HCT116 (cell line): ENCODE data around the gene OR52L1. TPM values are rescaled to one million over a fixed set of nuclear protein-coding genes. Genes with fewer than 3 reads are reported as not detected.

Experiments used
- ATAC-seq: fragments of 200-7000 bp; cut with Tn5 transposase; 2 replicates; pipeline ENCODE4 v1.9.1; 2020; ENCODE audit warnings: mild to moderate bottlenecking, moderate library complexity
- BruUV-seq: library from RNA; stranded (reverse); fragments of 400-500 nt; replicated peaks from 2 replicates; lab custom pipeline; 2021; lab: Mats Ljungman, UMichigan
- CTCF ChIA-PET: fragments of 300-600 bp; sonication (Branson Sonifier 250); formaldehyde crosslinking; loops from one replicate; lab custom pipeline; 2021; ENCODE audit warnings: antibody characterized with exemption; lab: Charles Lee
- POLR2A ChIA-PET: fragments of 300-600, 350-600 bp; sonication (Branson Sonifier 250); formaldehyde crosslinking; loops from one replicate; lab custom pipeline; 2021; ENCODE audit warnings: antibody characterized with exemption; lab: Charles Lee
- RAD21 ChIA-PET, 2 experiments: fragments of 300-600 bp; sonication (Branson Sonifier 250); formaldehyde crosslinking; loops; one replicate each; lab custom pipeline; 2023; ENCODE audit warnings: low total read pairs in 2 of 2; ENCODE audit not compliant: uncharacterized antibody in 2 of 2, unreplicated experiment in 2 of 2, low non-redundant PET in 1 of 2; lab: Charles Lee
- DNase-seq: peaks from one replicate; pipeline ENCODE4 v3.0.0-alpha.2; 2010; ENCODE audit warnings: low read depth, low spot score
- H2AFZ ChIP-seq: fragments of 200-600 bp; shearing (Covaris generic), sonication (generic); 2 replicates; pipeline ENCODE4 v1.6.1; 2017; ENCODE audit warnings: low read depth, mixed run types, mixed read lengths, antibody characterized with exemption, low read length; ENCODE audit not compliant: poor library complexity, severe bottlenecking
- H3K27ac ChIP-seq: 2 replicates; pipeline ENCODE4 v1.5.1; 2012; ENCODE audit warnings: low read depth, low read length
- H3K27me3 ChIP-seq: fragments of 200-600 bp; sonication (generic); 2 replicates; pipeline ENCODE4 v1.6.1; 2016; ENCODE audit warnings: mixed run types, low read length, mixed read lengths; ENCODE audit not compliant: insufficient read depth
- H3K36me3 ChIP-seq, 2 experiments: fragments of 200-500 bp in 1 of 2; fragments of 200-600 bp in 1 of 2; sonication (Bioruptor generic) in 1 of 2; sonication (generic) in 1 of 2; 2 replicates each; pipeline versions ENCODE4 v1.5.1 to v1.6.1; 2014 to 2016; ENCODE audit warnings: low read length in 2 of 2, inconsistent platforms in 1 of 2, mixed read lengths in 1 of 2, mixed run types in 1 of 2; ENCODE audit not compliant: insufficient read depth in 2 of 2, control insufficient read depth in 1 of 2
- H3K4me1 ChIP-seq, 2 experiments: fragments of 200-600 bp in 1 of 2; sonication (generic) in 1 of 2; 2 replicates each; pipeline versions ENCODE4 v1.5.1 to v1.6.1; 2012 to 2017; ENCODE audit warnings: low read length in 2 of 2, inconsistent platforms in 1 of 2, mild to moderate bottlenecking in 1 of 2, mixed read lengths in 1 of 2, mixed run types in 1 of 2, moderate library complexity in 1 of 2; ENCODE audit not compliant: insufficient read depth in 2 of 2, control insufficient read depth in 1 of 2
- H3K4me2 ChIP-seq: fragments of 200-600 bp; sonication (generic); 2 replicates; pipeline ENCODE4 v1.6.1; 2017; ENCODE audit warnings: mixed run types, low read length, mixed read lengths
- H3K4me3 ChIP-seq, 2 experiments: fragments of 200-600 bp in 1 of 2; sonication (generic) in 1 of 2; replicated peaks in 1 of 2; 2 replicates each; pipeline ENCODE4 v1.5.1; 2011 to 2016; ENCODE audit warnings: low read length in 2 of 2, control low read depth in 1 of 2, low read depth in 1 of 2, mild to moderate bottlenecking in 1 of 2, mixed read lengths in 1 of 2, mixed run types in 1 of 2
- H3K79me2 ChIP-seq: fragments of 200-600 bp; sonication (generic); 2 replicates; pipeline ENCODE4 v1.6.1; 2017; ENCODE audit warnings: mild to moderate bottlenecking, mixed run types, low read length, moderate library complexity, mixed read lengths; ENCODE audit not compliant: insufficient read depth
- H3K9ac ChIP-seq: fragments of 200-600 bp; sonication (generic); 2 replicates; pipeline ENCODE4 v1.6.1; 2016; ENCODE audit warnings: low read length, mixed read lengths
- H3K9me2 ChIP-seq: fragments of 200-600 bp; sonication (generic), shearing (Covaris generic); 2 replicates; pipeline ENCODE4 v1.6.1; 2017; ENCODE audit warnings: mixed run types, mild to moderate bottlenecking, moderate library complexity; ENCODE audit not compliant: insufficient read depth
- H3K9me3 ChIP-seq, 2 experiments: fragments of 200-500 bp in 1 of 2; fragments of 200-600 bp in 1 of 2; sonication (Bioruptor generic) in 1 of 2; sonication (generic) in 1 of 2; 2 replicates each; pipeline ENCODE4 v1.6.1; 2014 to 2017; ENCODE audit warnings: low read length in 2 of 2, mixed read lengths in 2 of 2, inconsistent platforms in 1 of 2, low read depth in 1 of 2, mild to moderate bottlenecking in 1 of 2, mixed run types in 1 of 2, moderate library complexity in 1 of 2; ENCODE audit not compliant: control insufficient read depth in 1 of 2, insufficient read depth in 1 of 2
- H4K20me1 ChIP-seq: fragments of 200-600 bp; sonication (generic), shearing (Covaris generic); 2 replicates; pipeline ENCODE4 v1.6.1; 2017; ENCODE audit warnings: mixed run types, mild to moderate bottlenecking, moderate library complexity; ENCODE audit not compliant: insufficient read depth
- EGR1 ChIP-seq: IDR thresholded peaks from 2 replicates; pipeline ENCODE4 v1.6.1; 2012; ENCODE audit warnings: low read depth
- ELF1 ChIP-seq: IDR thresholded peaks from 2 replicates; pipeline ENCODE4 v1.6.1; 2012; ENCODE audit warnings: low read depth, borderline replicate concordance
- EZH2 ChIP-seq: fragments of 200-600 bp; sonication (generic); IDR thresholded peaks from 2 replicates; pipeline ENCODE4 v1.6.1; 2017; ENCODE audit warnings: antibody characterized with exemption, mixed run types
- JUND ChIP-seq: IDR thresholded peaks from 2 replicates; pipeline ENCODE4 v1.6.1; 2012
- RAD21 ChIP-seq: IDR thresholded peaks from 2 replicates; pipeline ENCODE4 v1.6.1; 2012; ENCODE audit warnings: low read depth, mild to moderate bottlenecking
- SIN3A ChIP-seq: IDR thresholded peaks from 2 replicates; pipeline ENCODE4 v1.6.1; 2012; ENCODE audit warnings: low read depth
- SP1 ChIP-seq: IDR thresholded peaks from 2 replicates; pipeline ENCODE4 v1.6.1; 2012; ENCODE audit warnings: low read depth
- SRF ChIP-seq: IDR thresholded peaks from 2 replicates; pipeline ENCODE4 v1.6.1; 2012; ENCODE audit warnings: low read depth
- TCF7L2 ChIP-seq: IDR thresholded peaks from 2 replicates; pipeline ENCODE4 v1.7.0; 2011; ENCODE audit warnings: borderline replicate concordance, inconsistent platforms; ENCODE audit not compliant: insufficient read depth, insufficient read length; ENCODE audit errors: extremely low read depth
- YY1 ChIP-seq: IDR thresholded peaks from 2 replicates; pipeline ENCODE4 v1.6.1; 2011; ENCODE audit warnings: low read length, low read depth, moderate library complexity, mild to moderate bottlenecking; ENCODE audit not compliant: insufficient replicate concordance; ENCODE audit errors: extremely low read depth
- ZFX ChIP-seq: fragments of 450-650 bp; IDR thresholded peaks from 2 replicates; pipeline ENCODE4 v1.6.1; 2017
- ZNF274 ChIP-seq: fragments of 200-500 bp; sonication (Bioruptor generic); IDR thresholded peaks from 2 replicates; pipeline ENCODE4 v1.6.1; 2014; ENCODE audit warnings: mild to moderate bottlenecking, low read depth, low read length, inconsistent platforms
- intact Hi-C: fragments of 100-400 bp; cut with micrococcal nuclease; formaldehyde crosslinking; loops from 2 replicates; pipeline ENCODE4 v1.10.0; 2022
- total RNA-seq: library from RNA; stranded (reverse); gene quantifications from one replicate; pipeline ENCODE4 v1.2.1, GENCODE V29; 2021; ENCODE audit not compliant: unreplicated experiment
- TF ChIP-seq, protein P1 (sequence below): IDR thresholded peaks from 2 replicates; pipeline ENCODE4 v1.6.1; 2011; ENCODE audit warnings: mild to moderate bottlenecking, low read length, moderate library complexity; ENCODE audit not compliant: insufficient replicate concordance; ENCODE audit errors: extremely low read depth
- TF ChIP-seq, protein P2 (sequence below): IDR thresholded peaks from 2 replicates; pipeline ENCODE4 v1.6.1; 2012
- TF ChIP-seq, protein P3 (sequence below): IDR thresholded peaks from 2 replicates; pipeline ENCODE4 v1.6.1; 2012; ENCODE audit warnings: low read depth

Gene OR52L1
- total RNA-seq, 1 experiment from 2014 or later: not detected

DNA sequence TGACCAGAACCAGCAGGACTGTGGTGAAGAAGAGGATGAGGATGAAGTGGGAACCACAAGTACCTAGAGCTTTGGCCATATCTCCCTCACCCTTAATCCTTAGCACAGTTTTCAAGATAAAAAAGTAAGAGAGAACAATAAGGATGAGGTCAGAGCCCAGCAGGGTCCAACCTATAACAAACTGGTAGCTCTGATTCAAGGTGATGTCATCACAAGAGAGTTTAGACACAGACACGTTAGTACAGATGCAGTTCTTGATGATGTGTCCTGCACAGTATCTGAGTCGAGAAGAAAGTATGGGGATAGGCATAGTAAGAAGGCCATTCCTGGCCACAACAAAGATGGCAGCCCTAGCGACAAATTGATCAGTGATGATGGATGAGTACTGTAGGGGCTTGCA, 19.1 kb downstream of the OR52L1 start:
- Histone ChIP-seq H3K27ac (no peak overlapping the region), H2AFZ (no peak overlapping the region), H3K79me2 (no peaks in the 10 kb centered on the region), H3K9me2 (no peaks in the 10 kb centered on the region), H3K4me3 (no peak overlapping the region), H3K4me1 (no peaks in the 10 kb centered on the region), H3K36me3 (no peaks in the 10 kb centered on the region), H3K9ac (no peak overlapping the region), H4K20me1 (no peaks in the 10 kb centered on the region), H3K27me3 (peaks cover 24% of the 10 kb centered on the region), H3K4me2 (no peak overlapping the region), H3K9me3 (no peaks in the 10 kb centered on the region; a peak in 1 of 4 replicates)
- intact Hi-C loops: no loop called here
- RAD21 ChIA-PET: no interaction called here
- TF ChIP-seq YY1 (no peak), EGR1 (no peak), EZH2 (no peak), SP1 (no peak), TCF7L2 (no peak)
- TF ChIP-seq, protein P1, sequence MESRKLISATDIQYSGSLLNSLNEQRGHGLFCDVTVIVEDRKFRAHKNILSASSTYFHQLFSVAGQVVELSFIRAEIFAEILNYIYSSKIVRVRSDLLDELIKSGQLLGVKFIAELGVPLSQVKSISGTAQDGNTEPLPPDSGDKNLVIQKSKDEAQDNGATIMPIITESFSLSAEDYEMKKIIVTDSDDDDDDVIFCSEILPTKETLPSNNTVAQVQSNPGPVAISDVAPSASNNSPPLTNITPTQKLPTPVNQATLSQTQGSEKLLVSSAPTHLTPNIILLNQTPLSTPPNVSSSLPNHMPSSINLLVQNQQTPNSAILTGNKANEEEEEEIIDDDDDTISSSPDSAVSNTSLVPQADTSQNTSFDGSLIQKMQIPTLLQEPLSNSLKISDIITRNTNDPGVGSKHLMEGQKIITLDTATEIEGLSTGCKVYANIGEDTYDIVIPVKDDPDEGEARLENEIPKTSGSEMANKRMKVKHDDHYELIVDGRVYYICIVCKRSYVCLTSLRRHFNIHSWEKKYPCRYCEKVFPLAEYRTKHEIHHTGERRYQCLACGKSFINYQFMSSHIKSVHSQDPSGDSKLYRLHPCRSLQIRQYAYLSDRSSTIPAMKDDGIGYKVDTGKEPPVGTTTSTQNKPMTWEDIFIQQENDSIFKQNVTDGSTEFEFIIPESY: no peak
- ATAC-seq (no peak), DNase-seq (no peak)
- CTCF ChIA-PET: no interaction called here
- POLR2A ChIA-PET: no interaction called here
- no TSS peak for BruUV-seq

DNA sequence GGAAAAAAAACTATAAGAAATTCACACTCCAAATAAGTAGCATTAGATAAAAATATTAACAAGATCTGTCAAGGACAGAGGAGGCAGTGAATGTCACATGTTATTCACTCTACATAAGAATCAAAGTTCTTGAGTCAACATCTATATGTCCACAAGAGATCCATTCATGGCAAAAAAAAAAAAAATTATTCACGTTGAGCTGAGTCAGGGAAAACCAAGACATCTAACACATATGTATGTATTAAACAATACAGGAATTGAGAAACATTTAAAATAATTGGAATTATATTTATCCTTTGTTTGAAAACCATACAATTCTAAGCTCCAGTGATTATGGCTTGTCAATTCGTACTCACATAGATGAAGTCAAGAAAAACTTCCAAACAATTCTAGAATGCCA, 19.8 kb downstream of the OR52L1 start:
- Histone ChIP-seq H3K9ac (no peak overlapping the region), H3K4me3 (no peak overlapping the region), H4K20me1 (no peaks in the 10 kb centered on the region), H3K9me2 (no peaks in the 10 kb centered on the region), H2AFZ (no peak overlapping the region), H3K27me3 (peaks cover 16% of the 10 kb centered on the region), H3K79me2 (no peaks in the 10 kb centered on the region), H3K9me3 (no peaks in the 10 kb centered on the region; a peak in 1 of 4 replicates), H3K4me2 (no peak overlapping the region), H3K4me1 (no peaks in the 10 kb centered on the region), H3K27ac (no peak overlapping the region), H3K36me3 (no peaks in the 10 kb centered on the region)
- intact Hi-C loops: no loop called here
- BruUV-seq: no TSS peak
- RAD21 ChIA-PET: no interaction called here
- DNase-seq (no peak), ATAC-seq (no peak)
- no peak for TF ChIP-seq ZFX
- TF ChIP-seq, protein P2, sequence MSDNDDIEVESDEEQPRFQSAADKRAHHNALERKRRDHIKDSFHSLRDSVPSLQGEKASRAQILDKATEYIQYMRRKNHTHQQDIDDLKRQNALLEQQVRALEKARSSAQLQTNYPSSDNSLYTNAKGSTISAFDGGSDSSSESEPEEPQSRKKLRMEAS: no peak
- TF ChIP-seq SIN3A: no peak
- no peak for TF ChIP-seq JUND
- no peak for TF ChIP-seq ZNF274
- TF ChIP-seq, protein P3, sequence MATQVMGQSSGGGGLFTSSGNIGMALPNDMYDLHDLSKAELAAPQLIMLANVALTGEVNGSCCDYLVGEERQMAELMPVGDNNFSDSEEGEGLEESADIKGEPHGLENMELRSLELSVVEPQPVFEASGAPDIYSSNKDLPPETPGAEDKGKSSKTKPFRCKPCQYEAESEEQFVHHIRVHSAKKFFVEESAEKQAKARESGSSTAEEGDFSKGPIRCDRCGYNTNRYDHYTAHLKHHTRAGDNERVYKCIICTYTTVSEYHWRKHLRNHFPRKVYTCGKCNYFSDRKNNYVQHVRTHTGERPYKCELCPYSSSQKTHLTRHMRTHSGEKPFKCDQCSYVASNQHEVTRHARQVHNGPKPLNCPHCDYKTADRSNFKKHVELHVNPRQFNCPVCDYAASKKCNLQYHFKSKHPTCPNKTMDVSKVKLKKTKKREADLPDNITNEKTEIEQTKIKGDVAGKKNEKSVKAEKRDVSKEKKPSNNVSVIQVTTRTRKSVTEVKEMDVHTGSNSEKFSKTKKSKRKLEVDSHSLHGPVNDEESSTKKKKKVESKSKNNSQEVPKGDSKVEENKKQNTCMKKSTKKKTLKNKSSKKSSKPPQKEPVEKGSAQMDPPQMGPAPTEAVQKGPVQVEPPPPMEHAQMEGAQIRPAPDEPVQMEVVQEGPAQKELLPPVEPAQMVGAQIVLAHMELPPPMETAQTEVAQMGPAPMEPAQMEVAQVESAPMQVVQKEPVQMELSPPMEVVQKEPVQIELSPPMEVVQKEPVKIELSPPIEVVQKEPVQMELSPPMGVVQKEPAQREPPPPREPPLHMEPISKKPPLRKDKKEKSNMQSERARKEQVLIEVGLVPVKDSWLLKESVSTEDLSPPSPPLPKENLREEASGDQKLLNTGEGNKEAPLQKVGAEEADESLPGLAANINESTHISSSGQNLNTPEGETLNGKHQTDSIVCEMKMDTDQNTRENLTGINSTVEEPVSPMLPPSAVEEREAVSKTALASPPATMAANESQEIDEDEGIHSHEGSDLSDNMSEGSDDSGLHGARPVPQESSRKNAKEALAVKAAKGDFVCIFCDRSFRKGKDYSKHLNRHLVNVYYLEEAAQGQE: no peak
- no peak for TF ChIP-seq EGR1
- no peak for TF ChIP-seq RAD21
- no peak for TF ChIP-seq ELF1
- no peak for TF ChIP-seq SRF
- POLR2A ChIA-PET: no interaction called here
- CTCF ChIA-PET: no interaction called here
